IMR-90 (cell line): ENCODE measurements around the gene COX6B2. TPM values are rescaled to one million over a fixed set of nuclear protein-coding genes. Genes with fewer than 3 reads are reported as not detected.

ENCODE experiments used
- ATAC-seq: fragments of 200-7000 bp; cut with Tn5 transposase; 2 replicates; pipeline ENCODE4 v1.9.1; 2020; ENCODE audit warnings: low read depth, mild to moderate bottlenecking, moderate library complexity
- BruUV-seq: library from RNA; stranded (reverse); fragments of 400-500 nt; replicated peaks from 2 replicates; lab custom pipeline; 2021; lab: Mats Ljungman, UMichigan
- CTCF ChIA-PET: fragments of 300-600 bp; formaldehyde crosslinking; extraction: SDS; loops from one replicate; lab custom pipeline; 2021; ENCODE audit warnings: antibody characterized with exemption; lab: Yijun Ruan, JAX
- POLR2A ChIA-PET: fragments of 300-600 bp; sonication (Branson Sonifier 250); formaldehyde crosslinking; loops from one replicate; lab custom pipeline; 2022; ENCODE audit warnings: antibody characterized with exemption; ENCODE audit not compliant: unreplicated experiment; lab: Charles Lee
- DNase-seq: peaks from one replicate; pipeline ENCODE4 v3.0.0; 2013
- H2AFZ ChIP-seq: replicated peaks from 2 replicates; pipeline ENCODE3; 2013; ENCODE audit warnings: low read length, mild to moderate bottlenecking; ENCODE audit not compliant: poor library complexity
- H2AK5ac ChIP-seq: 2 replicates; pipeline ENCODE4 v1.6.1; 2013; ENCODE audit warnings: low read depth, low read length, inconsistent platforms
- H2AK9ac ChIP-seq: replicated peaks from 2 replicates; pipeline ENCODE3; 2013; ENCODE audit warnings: mild to moderate bottlenecking, low read depth, low read length, moderate library complexity; ENCODE audit not compliant: poor library complexity
- H2BK120ac ChIP-seq: 2 replicates; pipeline ENCODE4 v1.6.1; 2013; ENCODE audit warnings: low read depth, low read length, inconsistent platforms
- H2BK15ac ChIP-seq: 3 replicates; pipeline ENCODE4 v1.6.1; 2013; ENCODE audit warnings: low read depth, low read length, inconsistent platforms
- H2BK20ac ChIP-seq: 2 replicates; pipeline ENCODE4 v1.6.1; 2013; ENCODE audit warnings: low read depth, mild to moderate bottlenecking, inconsistent platforms, low read length, moderate library complexity
- H2BK5ac ChIP-seq: 2 replicates; pipeline ENCODE4 v1.6.1; 2013; ENCODE audit warnings: mild to moderate bottlenecking, low read depth, low read length, inconsistent platforms; ENCODE audit not compliant: poor library complexity, severe bottlenecking
- H3K14ac ChIP-seq: replicated peaks from 2 replicates; pipeline ENCODE4 v1.6.1; 2013; ENCODE audit warnings: low read depth, low read length, inconsistent platforms
- H3K18ac ChIP-seq: 2 replicates; pipeline ENCODE4 v1.6.1; 2013; ENCODE audit warnings: low read depth, low read length, control low read depth
- H3K23ac ChIP-seq: 2 replicates; pipeline ENCODE4 v1.6.1; 2013; ENCODE audit warnings: low read depth, low read length, inconsistent platforms
- H3K27ac ChIP-seq: 2 replicates; pipeline ENCODE4 v1.5.1; 2013; ENCODE audit warnings: mild to moderate bottlenecking, control low read depth, low read length; ENCODE audit not compliant: insufficient read depth
- H3K27me3 ChIP-seq: 2 replicates; pipeline ENCODE4 v1.6.1; 2013; ENCODE audit warnings: low read length; ENCODE audit not compliant: control insufficient read depth, insufficient read depth
- H3K36me3 ChIP-seq: 2 replicates; pipeline ENCODE4 v1.6.1; 2013; ENCODE audit warnings: low read length, mixed read lengths; ENCODE audit not compliant: control insufficient read depth, insufficient read depth
- H3K4ac ChIP-seq: 2 replicates; pipeline ENCODE4 v1.6.1; 2013; ENCODE audit warnings: low read depth, low read length, inconsistent platforms
- H3K4me1 ChIP-seq: 2 replicates; pipeline ENCODE4 v1.6.1; 2013; ENCODE audit warnings: low read length, mixed read lengths; ENCODE audit not compliant: control insufficient read depth, insufficient read depth
- H3K4me2 ChIP-seq: 2 replicates; pipeline ENCODE4 v1.6.1; 2013; ENCODE audit warnings: low read depth, mild to moderate bottlenecking, control low read depth, low read length, moderate library complexity
- H3K4me3 ChIP-seq: 2 replicates; pipeline ENCODE4 v1.5.1; 2013; ENCODE audit warnings: low read depth, mild to moderate bottlenecking, control low read depth, low read length, moderate library complexity; ENCODE audit not compliant: insufficient read depth
- H3K56ac ChIP-seq: 2 replicates; pipeline ENCODE4 v1.6.1; 2013; ENCODE audit warnings: low read length, inconsistent platforms; ENCODE audit not compliant: insufficient read depth; ENCODE audit errors: extremely low read depth
- H3K79me1 ChIP-seq, 2 experiments: 2 replicates each; pipeline ENCODE4 v1.6.1; 2013; ENCODE audit warnings: low read length in 2 of 2, inconsistent platforms in 1 of 2, low read depth in 1 of 2
- H3K9ac ChIP-seq: 2 replicates; pipeline ENCODE4 v1.6.1; 2013; ENCODE audit warnings: low read depth, low read length, control low read depth
- H3K9me1 ChIP-seq: 2 replicates; pipeline ENCODE4 v1.6.1; 2013; ENCODE audit warnings: low read length, inconsistent platforms; ENCODE audit not compliant: insufficient read depth
- H3K9me3 ChIP-seq: 2 replicates; pipeline ENCODE4 v1.6.1; 2013; ENCODE audit warnings: low read length; ENCODE audit not compliant: control insufficient read depth, insufficient read depth
- H4K20me1 ChIP-seq: 2 replicates; pipeline ENCODE4 v1.6.1; 2013; ENCODE audit warnings: low read length, inconsistent platforms; ENCODE audit not compliant: insufficient read depth
- H4K5ac ChIP-seq: 2 replicates; pipeline ENCODE4 v1.6.1; 2013; ENCODE audit warnings: mild to moderate bottlenecking, low read depth, low read length, control low read depth
- H4K8ac ChIP-seq, 2 experiments: 2 replicates each; pipeline ENCODE4 v1.6.1; 2013; ENCODE audit warnings: low read depth in 2 of 2, low read length in 2 of 2, control low read depth in 1 of 2, inconsistent platforms in 1 of 2
- H4K91ac ChIP-seq: 2 replicates; pipeline ENCODE4 v1.6.1; 2013; ENCODE audit warnings: low read depth, low read length, inconsistent platforms; ENCODE audit not compliant: insufficient read depth
- MAZ ChIP-seq: IDR thresholded peaks from 2 replicates; pipeline ENCODE4 v1.6.1; 2012; ENCODE audit warnings: low read depth, mild to moderate bottlenecking, low read length, improper control_type of control experiment, moderate library complexity, borderline replicate concordance
- RAD21 ChIP-seq: IDR thresholded peaks from 2 replicates; pipeline ENCODE4 v1.6.1; 2012; ENCODE audit warnings: low read length, improper control_type of control experiment
- WGBS, 2 experiments: methylation state at CpG; one replicate each; pipeline versions ENCODE4 v1.1.5 to v1.1.7; 2013; ENCODE audit warnings: missing lambda C conversion rate in 2 of 2; ENCODE audit not compliant: insufficient read length in 1 of 2; ENCODE audit errors: extremely low coverage in 2 of 2; 5-methylcytosine and 5-hydroxymethylcytosine counted together
- dilution Hi-C: fragments of 300-500 bp; cut with HindIII; formaldehyde crosslinking; loops from one replicate; pipeline ENCODE4 v1.14.3; 2018; ENCODE audit warnings: low sequenced_read_pairs; ENCODE audit not compliant: unreplicated experiment
- in situ Hi-C: fragments of 300-500 bp; cut with MboI; formaldehyde crosslinking; loops from 3 replicates; pipeline ENCODE4 v1.14.3; 2019; ENCODE audit warnings: low sequenced_read_pairs, inconsistent platforms, mixed read lengths
- intact Hi-C: fragments of 100-400 bp; cut with micrococcal nuclease; formaldehyde crosslinking; loops from 2 replicates; pipeline ENCODE4 v1.10.0; 2022
- polyA plus RNA-seq, 3 experiments: library from polyadenylated mRNA; depleted of rRNA; stranded (reverse); fragments of >200 nt; gene quantifications; 2 replicates each; pipeline ENCODE4 v1.2.3, GENCODE V29; 2012; ENCODE audit warnings: low replicate concordance in 1 of 3
- total RNA-seq: library from RNA; depleted of rRNA; stranded (reverse); fragments of >200 nt; gene quantifications from 2 replicates; pipeline ENCODE4 v1.2.3, GENCODE V29; 2012
- TF ChIP-seq, protein P1 (sequence below): fragments of 150-350 bp; IDR thresholded peaks from 2 replicates; pipeline ENCODE4 v1.6.1; 2017; ENCODE audit warnings: mild to moderate bottlenecking, antibody characterized with exemption, low read length, low read depth

The COX6B2 gene
- total and polyA plus RNA-seq, 2 of the 4 experiments (the other 2 are of a cell fraction), result 0.19 TPM; not detected in 1

DNA sequence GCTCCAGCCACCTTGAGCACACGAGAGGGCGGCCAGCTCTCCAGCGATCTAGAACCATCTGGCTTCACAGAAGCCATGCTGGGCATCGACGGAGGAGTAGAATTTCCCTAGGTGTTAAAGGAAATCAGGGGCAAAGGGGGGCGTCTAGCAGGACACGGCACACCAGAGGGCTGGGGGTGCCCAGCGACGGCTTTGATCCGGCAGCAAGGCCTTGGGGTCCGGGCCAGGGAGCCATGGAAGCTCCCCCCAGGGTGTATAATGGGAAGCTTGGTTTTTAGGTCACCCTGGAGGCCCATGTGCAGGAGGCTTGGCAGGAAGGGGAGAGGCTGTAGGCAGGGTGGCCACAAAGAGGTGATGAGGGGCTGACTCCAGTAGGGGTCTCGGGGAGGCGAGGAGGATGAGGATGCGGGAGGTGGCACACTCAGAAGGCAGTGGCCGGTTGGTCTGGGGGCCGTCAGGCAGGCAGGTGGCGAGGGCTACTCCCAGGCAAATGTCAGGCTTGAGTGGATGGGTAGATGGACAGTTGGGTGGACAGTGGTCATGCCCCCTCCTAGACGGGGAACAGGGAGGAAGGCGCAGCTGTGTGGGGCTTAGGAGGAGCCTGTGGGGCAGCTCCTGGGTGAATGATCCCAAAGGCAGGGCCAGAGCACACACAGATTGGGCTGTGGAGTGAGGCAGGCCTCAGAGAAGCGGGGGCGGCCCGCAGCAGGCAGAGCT, 9.3 kb downstream of the COX6B2 start (continued):
- TF ChIP-seq, protein P1, sequence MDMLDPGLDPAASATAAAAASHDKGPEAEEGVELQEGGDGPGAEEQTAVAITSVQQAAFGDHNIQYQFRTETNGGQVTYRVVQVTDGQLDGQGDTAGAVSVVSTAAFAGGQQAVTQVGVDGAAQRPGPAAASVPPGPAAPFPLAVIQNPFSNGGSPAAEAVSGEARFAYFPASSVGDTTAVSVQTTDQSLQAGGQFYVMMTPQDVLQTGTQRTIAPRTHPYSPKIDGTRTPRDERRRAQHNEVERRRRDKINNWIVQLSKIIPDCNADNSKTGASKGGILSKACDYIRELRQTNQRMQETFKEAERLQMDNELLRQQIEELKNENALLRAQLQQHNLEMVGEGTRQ, result no peak
- no peak for TF ChIP-seq MAZ

DNA sequence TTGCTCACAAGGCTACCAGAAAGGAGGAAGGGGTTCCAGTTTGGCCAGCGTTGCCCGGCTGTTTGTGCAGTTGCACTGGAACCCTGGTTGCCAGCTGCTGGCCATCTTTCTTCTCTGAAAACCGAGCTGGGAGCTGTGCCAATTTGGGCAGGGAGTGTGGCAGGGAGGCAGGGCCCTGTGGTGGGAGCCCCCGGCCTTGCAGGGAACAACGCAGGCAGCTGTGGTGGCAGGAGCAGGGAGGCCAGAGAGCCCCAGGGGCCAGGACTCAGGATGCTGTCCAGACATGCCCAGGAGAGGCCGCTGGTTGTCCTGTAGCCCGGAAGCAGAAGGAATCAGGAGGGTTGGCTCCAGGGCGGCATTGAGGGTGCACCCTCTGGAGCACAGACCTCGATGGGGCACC, 10.1 kb downstream of the COX6B2 start:
- no peak overlapping the region for H4K91ac ChIP-seq
- H2AFZ ChIP-seq, result no peak overlapping the region
- dilution Hi-C loops (no loop called here), intact Hi-C loops (no loop called here), in situ Hi-C loops (no loop called here)
- no peak overlapping the region; the same call in 1 of the 2 replicates for H3K14ac ChIP-seq
- H2AK5ac ChIP-seq, result no peak overlapping the region
- peaks cover 6% of the 10 kb centered on the region; the same call in 1 of the 2 replicates for H3K9me1 ChIP-seq
- H3K4me2 ChIP-seq, result no peak overlapping the region
- no peak for DNase-seq
- H2BK20ac ChIP-seq, result 0 out of 2 replicates have a peak overlapping the region, but pooled peaks have one; percentile 43
- H3K36me3 ChIP-seq, result peaks cover 18% of the 10 kb centered on the region; the same call in 1 of the 2 replicates
- H3K9me3 ChIP-seq, result no peaks in the 10 kb centered on the region
- peaks cover 10% of the 10 kb centered on the region for H3K4me1 ChIP-seq
- no peak overlapping the region for H3K56ac ChIP-seq
- ChIA-PET POLR2A (no interaction called here), CTCF (no interaction called here)
- H4K5ac ChIP-seq, result no peak overlapping the region
- H2AK9ac ChIP-seq, result peak overlapping the region; percentile 78
- ATAC-seq, result no peak
- H3K4me3 ChIP-seq, result no peak overlapping the region
- no peak for TF ChIP-seq RAD21
- no TSS peak for BruUV-seq
- H3K79me1 ChIP-seq, result peaks cover 4 to 17% of the 10 kb centered on the region in 2 experiments; a peak in 3 of 4 replicates
- H2BK120ac ChIP-seq, result peak overlapping the region; percentile 23; the same call in 1 of the 2 replicates
- no peak overlapping the region for H3K18ac ChIP-seq
- H2BK5ac ChIP-seq, result no peak overlapping the region
- H3K27ac ChIP-seq, result no peak overlapping the region
- peak overlapping the region; percentile 27 for H3K4ac ChIP-seq
- H3K9ac ChIP-seq, result no peak overlapping the region
- H4K8ac ChIP-seq, result no peak overlapping the region
- no peak overlapping the region for H3K23ac ChIP-seq
- no peak overlapping the region for H2BK15ac ChIP-seq
- H4K20me1 ChIP-seq, result peaks cover 6% of the 10 kb centered on the region
- WGBS, 2 experiments, result 67% methylated on average over 6 of the region's 9 CpGs; no CpG with 5 or more reads in 1 of the 2 experiments
- no peaks in the 10 kb centered on the region for H3K27me3 ChIP-seq
